SH-SY5Y (cell line): ENCODE results near the gene C2orf68.

Experiments
- GATA2 ChIP-seq: IDR thresholded peaks from 2 replicates; pipeline ENCODE4 v1.6.1; 2011; ENCODE audit warnings: mild to moderate bottlenecking, low read depth, low read length
- GATA3 ChIP-seq: IDR thresholded peaks from 2 replicates; pipeline ENCODE4 v1.6.1; 2011; ENCODE audit warnings: low read depth, mild to moderate bottlenecking, low read length, moderate library complexity

DNA sequence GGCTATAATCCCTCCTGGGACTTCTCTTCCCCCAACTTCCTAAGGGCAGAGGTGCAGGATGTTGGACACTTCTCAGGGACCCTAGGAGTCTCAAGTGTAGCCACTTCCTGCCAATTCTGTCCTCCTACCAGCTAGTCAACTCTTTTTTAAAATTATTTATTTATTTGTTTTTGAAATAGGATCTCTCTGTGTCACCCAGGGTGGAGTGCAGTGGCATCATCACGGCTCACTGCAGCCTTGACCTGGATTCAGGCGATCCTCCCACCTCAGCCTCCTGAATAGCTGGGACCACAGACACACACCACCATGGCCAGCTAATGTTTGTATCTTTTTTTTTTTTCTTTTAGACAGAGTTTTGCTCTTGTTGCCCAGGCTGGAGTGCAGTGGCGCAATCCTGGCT, 44.6 kb upstream of the C2orf68 start:
- TF ChIP-seq GATA3, result no peak
- TF ChIP-seq GATA2, result no peak
